A673 (cell line): ENCODE data around the gene LPAR2. TPM values are rescaled to one million over a fixed set of nuclear protein-coding genes. Genes with fewer than 3 reads are reported as not detected.

ENCODE experiments used
- BruUV-seq: library from RNA; stranded (reverse); fragments of 400-500 nt; replicated peaks from 2 replicates; lab custom pipeline; 2021; lab: Mats Ljungman, UMichigan
- CTCF ChIA-PET: fragments of 300-600 bp; sonication (Branson Sonifier 250); formaldehyde crosslinking; loops from one replicate; lab custom pipeline; 2022; ENCODE audit warnings: antibody characterized with exemption; lab: Charles Lee
- POLR2A ChIA-PET: fragments of 300-600 bp; sonication (Branson Sonifier 250); formaldehyde crosslinking; loops from one replicate; lab custom pipeline; 2022; ENCODE audit warnings: antibody characterized with exemption; ENCODE audit not compliant: low non-redundant PET; lab: Charles Lee
- DNase-seq: peaks from one replicate; pipeline ENCODE4 v3.0.0-alpha.2; 2015; ENCODE audit warnings: low spot score
- H3K27ac ChIP-seq: fragments of 200-600 bp; sonication (generic); 2 replicates; pipeline ENCODE4 v1.5.1; 2016; ENCODE audit warnings: mixed run types, low read depth, mild to moderate bottlenecking, mixed read lengths, antibody characterized with exemption, low read length; ENCODE audit not compliant: poor library complexity, severe bottlenecking
- H3K27me3 ChIP-seq: fragments of 200-600 bp; sonication (generic); replicated peaks from 2 replicates; pipeline ENCODE4 v1.6.1; 2017; ENCODE audit warnings: mixed run types, low read depth, mild to moderate bottlenecking, mixed read lengths, antibody characterized with exemption, low read length; ENCODE audit not compliant: insufficient read depth, poor library complexity
- H3K36me3 ChIP-seq: fragments of 200-600 bp; sonication (generic); 2 replicates; pipeline ENCODE4 v1.6.1; 2016; ENCODE audit warnings: mixed run types, mild to moderate bottlenecking, mixed read lengths, antibody characterized with exemption, low read length; ENCODE audit not compliant: insufficient read depth, poor library complexity, severe bottlenecking
- H3K4me1 ChIP-seq: fragments of 200-600 bp; sonication (generic); 2 replicates; pipeline ENCODE4 v1.6.1; 2017; ENCODE audit warnings: mixed run types, mild to moderate bottlenecking, mixed read lengths, antibody characterized with exemption, low read length; ENCODE audit not compliant: insufficient read depth, poor library complexity, severe bottlenecking
- H3K4me3 ChIP-seq: fragments of 200-600 bp; sonication (generic); 2 replicates; pipeline ENCODE4 v1.5.1; 2016; ENCODE audit warnings: low read depth, mixed run types, mild to moderate bottlenecking, mixed read lengths, low read length; ENCODE audit not compliant: poor library complexity, severe bottlenecking
- H3K9me3 ChIP-seq: fragments of 200-600 bp; sonication (generic); 2 replicates; pipeline ENCODE4 v1.6.1; 2016; ENCODE audit warnings: mixed run types, low read depth, mild to moderate bottlenecking, mixed read lengths, antibody characterized with exemption, low read length; ENCODE audit not compliant: poor library complexity, severe bottlenecking
- CTCF ChIP-seq: fragments of 300-800, 200-600 bp; sonication (generic); conservative IDR thresholded peaks from 2 replicates; pipeline ENCODE4 v1.5.1; 2017; ENCODE audit warnings: low read depth, mild to moderate bottlenecking, antibody characterized with exemption, low read length, moderate library complexity, mixed read lengths
- EZH2 ChIP-seq: fragments of 200-600 bp; sonication (generic); IDR thresholded peaks from 2 replicates; pipeline ENCODE4 v1.6.1; 2017; ENCODE audit warnings: borderline replicate concordance, low read depth, mild to moderate bottlenecking, mixed read lengths, antibody characterized with exemption, low read length; ENCODE audit not compliant: poor library complexity, severe bottlenecking
- intact Hi-C: fragments of 100-400 bp; cut with micrococcal nuclease; formaldehyde crosslinking; loops from one replicate; pipeline ENCODE4 v1.10.0; 2022; ENCODE audit not compliant: unreplicated experiment
- total RNA-seq: library from RNA; stranded (reverse); gene quantifications from 2 replicates; pipeline ENCODE4 v1.2.3, GENCODE V29; 2021

The LPAR2 gene
- total RNA-seq, 1 experiment from 2014 or later: 17.2 TPM

GRCh38 chr19:19642506-19643157 lies 14.6 kb upstream of the LPAR2 start:
- H3K4me3 ChIP-seq: peak overlapping the region; percentile 79
- peaks cover 27% of the 10 kb centered on the region for H3K36me3 ChIP-seq
- TF ChIP-seq EZH2: no peak
- TF ChIP-seq CTCF: no peak
- intact Hi-C loops: loop anchor here (1.0 kb wide), 1 partner anchor 110 kb away; no protein-coding TSS in a partner anchor
- ChIA-PET POLR2A (no interaction called here), CTCF (no interaction called here)
- no TSS peak for BruUV-seq
- H3K27ac ChIP-seq: peak overlapping the region; percentile 58
- no peaks in the 10 kb centered on the region for H3K9me3 ChIP-seq
- no peaks in the 10 kb centered on the region for H3K4me1 ChIP-seq
- no peaks in the 10 kb centered on the region for H3K27me3 ChIP-seq
- peak; percentile 36 for DNase-seq

- Histone ChIP-seq H3K27ac (no peak overlapping the region), H3K4me1 (no peaks in the 10 kb centered on the region), H3K4me3 (no peak overlapping the region), H3K36me3 (no peaks in the 10 kb centered on the region), H3K9me3 (no peaks in the 10 kb centered on the region), H3K27me3 (no peaks in the 10 kb centered on the region)
- no TSS peak for BruUV-seq
- intact Hi-C loops: no loop called here
- no peak for DNase-seq
- ChIA-PET POLR2A (no interaction called here), CTCF (no interaction called here)
- TF ChIP-seq EZH2 (no peak), CTCF (no peak)
Observed at GRCh38 chr19:19637523-19638251, 9.7 kb upstream of the LPAR2 start.

GRCh38 chr19:19637186-19637522 lies 9.1 kb upstream of the LPAR2 start:
- Histone ChIP-seq H3K27me3 (no peaks in the 10 kb centered on the region), H3K4me1 (no peaks in the 10 kb centered on the region), H3K9me3 (no peaks in the 10 kb centered on the region), H3K4me3 (no peak overlapping the region), H3K27ac (no peak overlapping the region), H3K36me3 (no peaks in the 10 kb centered on the region)
- ChIA-PET CTCF (no interaction called here), POLR2A (no interaction called here)
- no peak for TF ChIP-seq CTCF
- TF ChIP-seq EZH2: no peak
- intact Hi-C loops: no loop called here
- DNase-seq: no peak
- BruUV-seq: no TSS peak
